GM23248 (cell line): ENCODE measurements around the gene NEBL. TPM values are rescaled to one million over a fixed set of nuclear protein-coding genes. Genes with fewer than 3 reads are reported as not detected.

Experiments used
- DNase-seq: peaks from one replicate; pipeline ENCODE4 v3.0.0-alpha.2; 2015
- H2AFZ ChIP-seq: fragments of 200-600 bp; sonication (generic); 2 replicates; pipeline ENCODE4 v1.6.1; 2016; ENCODE audit warnings: antibody characterized with exemption
- H3F3A ChIP-seq: fragments of 200-600 bp; sonication (generic); 2 replicates; pipeline ENCODE4 v1.6.1; 2016; ENCODE audit warnings: mild to moderate bottlenecking, antibody characterized with exemption, mixed run types; ENCODE audit not compliant: insufficient read depth
- H3K27ac ChIP-seq: fragments of 200-600 bp; sonication (generic); 2 replicates; pipeline ENCODE4 v1.5.1; 2016; ENCODE audit warnings: mild to moderate bottlenecking
- H3K27me3 ChIP-seq: fragments of 200-600 bp; sonication (generic); replicated peaks from 2 replicates; pipeline ENCODE4 v1.6.1; 2016; ENCODE audit warnings: mild to moderate bottlenecking; ENCODE audit not compliant: insufficient read depth
- H3K36me3 ChIP-seq: fragments of 200-600 bp; sonication (generic); 2 replicates; pipeline ENCODE4 v1.6.1; 2016; ENCODE audit warnings: low read depth, mild to moderate bottlenecking
- H3K4me1 ChIP-seq: fragments of 200-600 bp; sonication (generic); 2 replicates; pipeline ENCODE4 v1.6.1; 2016; ENCODE audit warnings: mild to moderate bottlenecking; ENCODE audit not compliant: insufficient read depth
- H3K4me2 ChIP-seq: fragments of 200-600 bp; sonication (generic); one replicate; pipeline ENCODE4 v1.6.1; 2016; ENCODE audit warnings: mild to moderate bottlenecking; ENCODE audit not compliant: unreplicated experiment
- H3K4me3 ChIP-seq: fragments of 200-600 bp; sonication (generic); 2 replicates; pipeline ENCODE4 v1.5.1; 2016; ENCODE audit warnings: mild to moderate bottlenecking
- H3K79me2 ChIP-seq: fragments of 200-600 bp; sonication (generic); 2 replicates; pipeline ENCODE4 v1.6.1; 2016; ENCODE audit warnings: mild to moderate bottlenecking; ENCODE audit not compliant: insufficient read depth
- H3K9ac ChIP-seq: fragments of 200-600 bp; sonication (generic); 2 replicates; pipeline ENCODE4 v1.6.1; 2016; ENCODE audit warnings: mild to moderate bottlenecking
- H3K9me2 ChIP-seq: fragments of 200-600 bp; sonication (generic); 2 replicates; pipeline ENCODE4 v1.6.1; 2016; ENCODE audit warnings: mixed run types, mild to moderate bottlenecking, moderate library complexity; ENCODE audit not compliant: insufficient read depth
- H3K9me3 ChIP-seq: fragments of 200-600 bp; sonication (generic); one replicate; pipeline ENCODE4 v1.6.1; 2017; ENCODE audit warnings: low read depth
- H4K20me1 ChIP-seq: fragments of 200-600 bp; sonication (generic); 2 replicates; pipeline ENCODE4 v1.6.0; 2016; ENCODE audit not compliant: insufficient read depth
- EZH2 ChIP-seq: fragments of 200-600 bp; sonication (generic); IDR thresholded peaks from 2 replicates; pipeline ENCODE4 v1.6.1; 2018; ENCODE audit warnings: antibody characterized with exemption, mild to moderate bottlenecking; ENCODE audit not compliant: insufficient read depth, poor library complexity, severe bottlenecking
- EZH2phosphoT487 ChIP-seq: fragments of 200-600 bp; sonication (generic); IDR thresholded peaks from 2 replicates; pipeline ENCODE4 v1.6.1; 2018; ENCODE audit warnings: antibody characterized with exemption, moderate library complexity, mild to moderate bottlenecking, low read depth; ENCODE audit not compliant: insufficient read depth
- WGBS, 2 experiments: methylation state at CpG; one replicate each; pipeline ENCODE4 v1.1.6; 2015 to 2017; ENCODE audit warnings: low lambda C conversion rate in 2 of 2, low coverage in 1 of 2; ENCODE audit errors: missing lambda C conversion rate in 2 of 2; 5-methylcytosine and 5-hydroxymethylcytosine counted together
- in situ Hi-C: fragments of 300-500 bp; cut with MboI; formaldehyde crosslinking; loops from 2 replicates; pipeline ENCODE4 v1.15.0; 2020
- polyA plus RNA-seq: library from polyadenylated mRNA; unstranded; fragments of >200 nt; fragmentation: Nextera tagmentation; extraction: Ambion mirVana; gene quantifications from 2 replicates; pipeline ENCODE4 v1.2.1, GENCODE V29; 2016
- total RNA-seq: library from RNA; depleted of rRNA; stranded (reverse); fragments of >200 nt; shearing (Covaris generic); gene quantifications from 2 replicates; pipeline ENCODE4 v1.2.3, GENCODE V29; 2014

NEBL gene
- total and polyA plus RNA-seq, 2 experiments from 2014 or later, result not detected

- 0 to 4% methylated on average over 2 of the region's 2 CpGs for WGBS, 2 experiments
- H3F3A ChIP-seq, result no peaks in the 10 kb centered on the region
- no peak for DNase-seq
- no peaks in the 10 kb centered on the region for H3K9me2 ChIP-seq
- no peak overlapping the region for H3K4me3 ChIP-seq
- TF ChIP-seq EZH2 (no peak), EZH2phosphoT487 (no peak)
- in situ Hi-C loops, result no loop called here
- H3K9ac ChIP-seq, result no peak overlapping the region
- H4K20me1 ChIP-seq, result no peaks in the 10 kb centered on the region
- no peak overlapping the region for H2AFZ ChIP-seq
- no peaks in the 10 kb centered on the region for H3K36me3 ChIP-seq
- no peaks in the 10 kb centered on the region for H3K4me1 ChIP-seq
- H3K79me2 ChIP-seq, result no peaks in the 10 kb centered on the region
- no peak overlapping the region for H3K4me2 ChIP-seq
- no peaks in the 10 kb centered on the region for H3K27me3 ChIP-seq
- no peaks in the 10 kb centered on the region for H3K9me3 ChIP-seq
- no peak overlapping the region for H3K27ac ChIP-seq
Observed at GRCh38 chr10:20811131-20811530, 86.0 kb downstream of the NEBL start.

DNA sequence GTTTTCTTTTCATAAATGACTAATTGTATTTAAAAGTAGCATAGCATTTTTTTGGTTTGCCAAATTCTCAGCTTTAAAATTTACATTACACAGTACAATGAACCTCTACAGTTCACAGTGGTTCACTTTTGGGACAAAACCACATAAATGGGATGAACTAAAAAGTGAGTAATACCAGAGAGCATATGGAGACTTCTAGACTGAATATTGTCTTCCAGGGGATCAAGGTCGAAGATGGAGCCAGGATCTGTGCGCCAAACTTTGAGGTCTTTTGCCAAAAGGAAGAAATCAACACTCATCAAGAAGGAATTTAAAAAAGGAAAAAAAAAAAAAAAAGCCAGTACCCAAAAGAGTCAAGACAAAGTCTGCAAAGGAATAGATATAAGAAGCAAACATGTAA, 87.5 kb downstream of the NEBL start:
- no peak overlapping the region for H3K27ac ChIP-seq
- no peaks in the 10 kb centered on the region for H3K9me2 ChIP-seq
- 0 to 2% methylated on average over 2 of the region's 2 CpGs for WGBS, 2 experiments
- no peaks in the 10 kb centered on the region for H3F3A ChIP-seq
- H3K4me3 ChIP-seq, result no peak overlapping the region
- no peak overlapping the region for H3K4me2 ChIP-seq
- TF ChIP-seq EZH2phosphoT487 (no peak), EZH2 (no peak)
- H2AFZ ChIP-seq, result no peak overlapping the region
- no peaks in the 10 kb centered on the region for H3K79me2 ChIP-seq
- no peak for DNase-seq
- in situ Hi-C loops, result no loop called here
- no peaks in the 10 kb centered on the region for H3K9me3 ChIP-seq
- no peaks in the 10 kb centered on the region for H3K27me3 ChIP-seq
- no peak overlapping the region for H3K9ac ChIP-seq
- H4K20me1 ChIP-seq, result no peaks in the 10 kb centered on the region
- H3K36me3 ChIP-seq, result no peaks in the 10 kb centered on the region
- H3K4me1 ChIP-seq, result no peaks in the 10 kb centered on the region

- no peak overlapping the region for H3K9ac ChIP-seq
- no peaks in the 10 kb centered on the region for H3K27me3 ChIP-seq
- no peak for DNase-seq
- TF ChIP-seq EZH2, result no peak
- no peak for TF ChIP-seq EZH2phosphoT487
- in situ Hi-C loops, result no loop called here
- H3K4me1 ChIP-seq, result no peaks in the 10 kb centered on the region
- 62 to 75% methylated on average over 3 of the region's 3 CpGs for WGBS, 2 experiments
- H4K20me1 ChIP-seq, result no peaks in the 10 kb centered on the region
- no peak overlapping the region for H2AFZ ChIP-seq
- no peaks in the 10 kb centered on the region for H3K79me2 ChIP-seq
- H3K9me2 ChIP-seq, result no peaks in the 10 kb centered on the region
- H3K36me3 ChIP-seq, result no peaks in the 10 kb centered on the region
- H3K4me2 ChIP-seq, result no peak overlapping the region
- no peaks in the 10 kb centered on the region for H3K9me3 ChIP-seq
- H3K27ac ChIP-seq, result no peak overlapping the region
- H3F3A ChIP-seq, result no peaks in the 10 kb centered on the region
- H3K4me3 ChIP-seq, result no peak overlapping the region
Observed at GRCh38 chr10:20806487-20806886, 90.6 kb downstream of the NEBL start.

DNA sequence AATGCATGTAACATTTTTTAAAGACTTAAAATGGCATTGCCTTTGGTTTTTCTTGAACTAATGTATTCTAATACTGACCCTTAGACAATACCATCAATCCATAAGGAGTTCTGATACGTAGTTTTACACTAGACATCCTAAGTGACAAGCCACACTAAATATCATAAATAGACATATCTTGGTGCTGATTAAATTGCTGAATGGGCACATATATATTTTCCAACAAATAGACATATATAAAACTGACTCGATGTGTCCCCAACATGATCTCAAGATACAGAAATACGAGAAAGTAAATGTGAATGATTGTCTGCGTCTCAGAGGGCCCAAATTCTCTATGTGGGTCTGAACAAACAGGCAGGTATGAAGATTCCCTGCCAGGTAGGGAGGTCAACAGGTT, 99.8 kb downstream of the NEBL start:
- Histone ChIP-seq H4K20me1 (no peaks in the 10 kb centered on the region), H3K27ac (no peak overlapping the region)
- in situ Hi-C loops, result no loop called here

DNA sequence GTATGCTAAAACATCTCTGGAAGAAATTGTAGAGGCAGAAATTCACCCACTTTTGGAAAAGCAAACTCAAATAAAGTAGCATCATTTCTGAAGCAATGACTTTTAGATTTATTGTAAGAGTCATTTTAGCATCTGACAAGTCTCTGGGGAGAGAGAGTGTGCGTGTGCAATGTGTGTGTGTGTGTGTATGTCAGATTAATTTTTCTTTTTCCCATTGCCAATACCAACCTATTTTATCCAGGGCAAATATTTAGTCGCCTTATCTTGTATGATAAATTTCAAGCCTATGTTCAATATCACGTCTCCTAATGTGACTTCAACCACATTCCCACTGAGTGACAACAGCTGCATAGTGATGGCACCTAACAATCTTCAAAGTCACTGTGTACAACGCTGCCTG, 101.7 kb downstream of the NEBL start:
- no peaks in the 10 kb centered on the region for H3K27me3 ChIP-seq
- no peak overlapping the region for H3K4me2 ChIP-seq
- TF ChIP-seq EZH2, result no peak
- no peak for TF ChIP-seq EZH2phosphoT487
- no peaks in the 10 kb centered on the region for H3K4me1 ChIP-seq
- in situ Hi-C loops, result no loop called here
- H3K79me2 ChIP-seq, result no peaks in the 10 kb centered on the region
- H3K27ac ChIP-seq, result no peak overlapping the region
- H3K9ac ChIP-seq, result no peak overlapping the region
- H4K20me1 ChIP-seq, result no peaks in the 10 kb centered on the region
- no peak overlapping the region for H3K4me3 ChIP-seq
- H2AFZ ChIP-seq, result no peak overlapping the region
- H3K9me2 ChIP-seq, result no peaks in the 10 kb centered on the region
- no peaks in the 10 kb centered on the region for H3K9me3 ChIP-seq
- no peaks in the 10 kb centered on the region for H3F3A ChIP-seq
- 34 to 43% methylated on average over 4 of the region's 4 CpGs for WGBS, 2 experiments
- H3K36me3 ChIP-seq, result no peaks in the 10 kb centered on the region
- DNase-seq, result no peak

More for the DNA sequence above, 99.8 kb downstream of the NEBL start:
- 14 to 19% methylated on average over 4 of the region's 4 CpGs for WGBS, 2 experiments
- Histone ChIP-seq H3K4me2 (no peak overlapping the region), H3K79me2 (no peaks in the 10 kb centered on the region), H3K4me3 (no peak overlapping the region), H3K4me1 (no peaks in the 10 kb centered on the region), H3K9me3 (no peaks in the 10 kb centered on the region), H3F3A (no peaks in the 10 kb centered on the region), H2AFZ (no peak overlapping the region), H3K9ac (no peak overlapping the region), H3K36me3 (no peaks in the 10 kb centered on the region), H3K27me3 (no peaks in the 10 kb centered on the region), H3K9me2 (no peaks in the 10 kb centered on the region)
- no peak for DNase-seq
- no peak for TF ChIP-seq EZH2
- TF ChIP-seq EZH2phosphoT487, result no peak
